Measurements from ENCODE around the gene MAPK1.
"Not testable (repeated sequence)": the region's sequence is repeated elsewhere in the genome, so short reads cannot be mapped to it uniquely, and the experiment has no call there.

The MAPK1 gene

DNA sequence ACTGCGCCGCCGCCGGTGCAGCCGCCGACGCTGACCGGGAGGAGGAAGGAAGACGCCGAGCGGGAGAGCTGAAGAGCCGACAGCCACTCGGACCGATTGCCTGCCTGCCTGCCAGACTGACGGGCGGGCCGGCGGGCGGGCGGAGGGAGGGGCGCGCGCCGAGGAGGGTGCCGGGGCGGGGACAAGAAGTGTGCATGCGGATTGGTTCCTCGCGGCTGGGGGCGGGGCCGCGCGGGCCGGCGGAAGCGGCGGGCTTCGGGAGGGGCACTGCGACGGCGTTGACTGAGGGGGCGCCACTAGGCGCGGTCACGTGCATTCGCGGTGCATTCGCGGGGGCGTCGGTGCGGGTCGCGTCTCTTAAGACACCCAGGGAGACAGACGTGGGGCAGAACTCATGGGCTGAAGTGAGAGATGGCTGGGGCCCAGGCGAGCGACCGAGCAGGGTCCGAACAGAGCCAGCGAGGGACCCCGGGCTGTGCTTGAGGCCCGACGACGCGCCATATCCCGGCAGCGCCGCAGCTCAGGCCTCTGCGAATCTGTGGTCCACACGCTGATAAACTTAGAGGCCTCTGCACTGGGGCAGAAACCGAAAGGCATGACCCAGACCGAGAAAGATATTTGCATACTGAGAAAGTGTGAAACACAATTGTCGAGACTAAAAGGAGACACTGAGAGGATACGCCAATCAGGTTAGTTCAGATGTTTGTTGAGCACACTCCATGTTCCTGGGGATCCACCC lies at the start of gene MAPK1:
MAPK1 (minus strand) TSS at position 118 of the 739 bp plus-strand sequence. CDS start 205 bp downstream, outside the sequence.
- peak; percentile 37 for DNase-seq

DNA sequence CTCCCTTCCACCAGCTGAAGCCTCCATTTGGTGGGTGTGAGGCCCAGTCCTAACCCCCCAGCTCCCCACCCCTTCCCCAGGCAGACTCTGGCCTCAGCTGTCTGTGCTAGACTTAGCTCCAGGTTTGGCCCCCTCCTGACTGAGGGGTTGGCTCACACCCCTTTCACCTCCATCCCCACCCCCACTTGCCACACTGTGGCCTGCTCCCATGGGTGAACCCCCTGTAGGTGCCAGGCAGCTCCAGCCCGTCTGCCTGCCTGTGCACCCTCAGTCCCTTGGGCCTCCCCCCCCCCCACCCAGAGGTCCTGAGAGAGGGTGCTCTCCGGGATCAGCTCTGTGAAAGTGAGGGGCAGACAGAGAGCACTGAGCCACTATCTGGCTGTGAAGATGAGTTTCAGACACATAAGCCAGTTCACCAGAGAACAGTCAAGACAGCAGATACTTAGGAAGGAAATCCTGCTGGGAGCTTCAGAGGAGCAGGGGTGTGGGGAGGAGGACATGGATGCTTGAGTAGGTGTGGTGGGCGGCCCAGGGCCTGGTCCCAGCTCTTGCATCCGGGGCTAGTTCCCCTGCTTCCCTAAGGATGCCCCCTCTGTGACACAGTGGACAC lies 49.0 kb upstream of the MAPK1 start:
- no peak for DNase-seq

DNA sequence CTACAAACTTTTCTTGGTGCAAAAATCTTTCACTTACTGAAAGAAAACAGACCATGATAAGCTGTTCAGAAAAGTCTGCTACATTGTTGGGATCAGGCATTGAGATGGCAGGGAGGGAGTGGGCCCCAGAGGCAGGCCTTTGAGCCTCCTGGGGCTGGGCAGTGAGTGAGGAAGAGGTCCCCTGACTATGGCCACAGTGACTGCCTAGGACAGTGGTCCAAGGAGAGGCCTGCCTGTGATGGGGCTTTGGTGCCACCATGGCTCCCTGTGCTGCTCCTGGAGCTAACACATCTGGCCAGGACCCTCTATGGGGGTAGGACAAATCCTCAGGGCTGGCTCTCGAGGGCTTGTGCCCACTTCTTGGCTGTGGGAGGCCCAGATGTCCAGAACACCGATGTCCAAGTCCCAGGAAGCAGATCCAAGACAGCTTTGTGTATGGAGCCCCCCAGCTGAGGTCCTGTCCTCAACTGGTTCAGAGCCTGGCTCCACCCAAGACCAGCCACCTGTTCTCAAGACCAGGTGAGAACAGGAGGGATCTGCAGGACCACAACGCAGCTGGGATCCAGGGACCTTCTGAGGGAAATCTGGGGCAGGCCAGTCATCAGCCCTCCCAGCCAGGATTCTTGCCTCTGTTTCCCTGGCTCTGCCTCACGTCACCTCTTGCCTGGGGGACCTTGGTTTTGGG lies 48.3 kb upstream of the MAPK1 start:
- DNase-seq: no peak

DNA sequence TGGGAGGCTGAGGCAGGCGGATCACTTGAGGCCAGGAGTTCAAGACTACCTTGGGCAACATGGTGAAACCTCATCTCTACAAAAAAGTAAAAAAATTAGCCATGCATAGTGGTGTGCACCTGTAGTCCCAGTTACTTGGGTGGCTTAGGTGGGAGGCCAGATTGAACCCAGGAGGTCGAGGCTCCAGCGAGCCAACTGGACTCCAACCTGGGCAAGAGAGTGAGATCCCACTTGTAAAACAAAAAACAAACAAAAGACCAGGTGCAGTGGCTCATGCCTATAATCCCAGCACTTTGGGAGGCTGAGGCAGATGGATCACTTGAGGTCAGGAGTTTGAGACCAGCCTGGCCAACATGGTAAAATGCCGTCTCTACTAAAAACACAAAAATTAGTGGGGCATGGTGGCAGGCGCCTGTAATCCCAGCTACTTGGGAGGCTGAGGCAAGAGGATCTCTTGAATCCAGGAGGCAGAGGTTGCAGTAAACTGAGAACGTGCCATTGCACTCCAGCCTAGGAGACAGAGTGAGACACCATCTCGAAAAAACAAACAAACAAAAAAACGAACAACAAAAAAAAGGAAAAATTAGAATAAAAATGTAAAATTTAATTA lies 46.7 kb upstream of the MAPK1 start:
- DNase-seq: not testable (repeated sequence)

DNA sequence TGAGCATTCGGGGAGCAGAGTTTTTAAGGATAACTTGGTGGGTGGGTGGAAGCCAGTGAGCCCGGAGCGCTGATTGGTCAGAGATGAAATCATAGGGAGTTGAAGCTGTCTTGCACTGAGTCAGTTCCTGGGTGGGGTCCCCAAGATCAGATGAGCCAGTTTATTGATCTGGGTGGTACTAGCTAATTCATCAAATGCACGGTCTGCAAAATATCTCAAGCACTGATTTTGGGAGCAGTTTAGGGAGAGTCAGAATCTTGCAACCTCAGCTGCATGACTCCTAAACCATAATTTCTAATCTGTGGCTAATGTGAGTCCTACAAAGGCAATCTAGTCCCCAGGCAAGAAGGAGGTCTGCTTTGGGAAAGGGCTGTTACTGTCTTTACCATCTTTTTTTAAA lies 42.9 kb upstream of the MAPK1 start:
- DNase-seq: not testable (repeated sequence)

DNA sequence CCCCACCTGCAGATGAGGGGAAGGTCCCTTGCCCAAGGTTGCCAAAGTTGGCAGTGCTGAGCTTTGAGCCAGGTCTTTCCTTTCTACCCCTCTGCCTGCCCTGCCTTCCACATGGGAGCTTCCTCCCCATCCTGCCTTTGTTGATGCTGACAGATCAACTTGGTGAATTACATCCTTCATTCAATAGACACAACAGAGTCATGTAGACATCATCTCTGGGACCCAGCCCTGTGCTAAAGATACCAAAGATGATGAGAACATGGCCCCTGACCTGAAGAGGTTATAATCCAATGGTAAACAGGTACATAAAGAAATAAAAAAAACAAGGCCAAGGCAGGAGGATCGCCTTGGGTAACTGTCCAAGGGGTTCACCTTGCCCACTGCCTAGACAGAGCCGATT lies 42.4 kb upstream of the MAPK1 start:
- no peak for DNase-seq

DNA sequence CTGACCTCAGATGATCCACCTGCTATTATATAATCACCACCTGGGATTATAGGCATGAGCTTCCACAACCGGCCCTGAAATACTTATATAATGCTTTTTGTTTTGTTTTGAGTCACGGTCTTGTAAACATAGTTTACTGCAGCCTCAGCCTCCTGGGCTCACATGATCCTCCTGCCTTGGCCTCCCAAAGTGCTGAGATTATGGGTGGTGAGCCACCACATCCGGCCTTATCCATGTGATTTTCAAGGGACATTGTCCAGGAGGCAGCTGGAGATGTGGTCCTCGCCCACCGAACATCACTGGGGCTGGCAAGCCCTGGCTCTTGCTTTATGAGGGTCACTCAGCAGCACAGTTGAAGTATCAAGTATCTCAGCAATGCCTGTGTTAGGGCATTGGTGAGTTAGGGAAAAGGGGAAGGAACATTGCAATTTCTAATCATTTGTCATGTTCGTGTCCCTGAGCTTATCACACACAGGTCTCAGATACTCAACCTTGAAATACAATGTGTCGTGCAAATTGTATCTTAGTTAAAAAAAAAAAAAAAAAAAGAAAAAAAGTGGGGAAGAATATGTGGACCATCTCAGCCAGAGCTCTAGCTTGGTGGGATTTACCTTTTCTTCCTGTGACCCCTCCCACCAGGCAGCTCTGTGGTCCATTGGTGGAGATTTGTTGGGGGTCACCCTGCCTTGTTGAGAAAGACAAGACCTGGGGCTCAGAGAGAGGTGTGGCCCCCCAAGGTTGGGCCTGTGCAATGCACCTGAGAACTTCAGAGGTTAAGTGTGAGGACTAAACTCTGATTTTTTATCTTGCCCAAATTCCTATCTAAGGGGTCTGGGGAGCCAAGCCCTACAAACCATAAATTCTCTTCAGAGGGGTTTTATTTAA lies 40.4 kb upstream of the MAPK1 start:
- no peak for DNase-seq

DNA sequence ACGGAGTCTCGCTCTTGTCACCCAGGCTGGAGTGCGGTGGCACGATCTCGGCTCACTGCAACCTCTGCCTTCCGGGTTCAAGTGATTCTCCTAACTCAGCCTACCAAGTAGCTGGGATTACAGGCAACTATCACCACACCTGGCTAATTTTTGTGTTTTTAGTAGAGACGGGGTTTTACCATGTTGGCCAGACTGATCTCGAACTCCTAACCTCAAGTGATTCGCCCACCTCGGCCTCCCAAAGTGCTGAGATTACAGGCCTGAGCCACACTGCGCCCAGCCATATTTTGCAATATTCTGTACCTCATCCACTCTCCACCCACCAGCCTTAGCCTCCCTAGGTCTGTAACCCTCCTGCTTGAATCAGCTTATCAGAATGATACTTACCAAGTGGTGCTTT lies 37.8 kb upstream of the MAPK1 start:
- DNase-seq: not testable (repeated sequence)

DNA sequence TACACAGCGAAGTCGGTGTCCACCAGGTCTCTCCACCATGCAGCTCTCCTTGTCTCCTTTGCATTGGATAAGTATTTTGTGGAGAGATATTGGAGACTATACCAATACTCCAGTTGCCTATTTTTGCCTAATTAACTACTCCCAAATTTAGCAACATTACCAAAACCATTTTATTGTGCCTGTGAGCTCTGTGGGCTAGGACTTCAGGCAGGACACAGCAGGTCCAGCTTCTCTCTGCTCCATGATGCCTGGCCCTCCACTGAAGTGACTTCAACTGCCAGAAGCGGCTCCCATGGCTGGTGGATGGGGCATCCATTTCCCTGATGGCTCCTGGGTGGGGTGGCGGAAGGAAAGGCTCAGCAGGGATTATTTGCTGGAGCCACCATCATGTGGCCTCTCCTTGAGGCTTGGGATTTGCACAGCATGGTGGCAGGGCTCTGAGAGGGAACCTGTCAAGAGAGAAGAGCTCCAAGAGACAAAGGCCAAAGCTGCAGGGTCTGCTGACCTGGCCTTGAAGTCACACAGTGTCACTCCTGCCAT lies 36.9 kb upstream of the MAPK1 start:
- DNase-seq: no peak

DNA sequence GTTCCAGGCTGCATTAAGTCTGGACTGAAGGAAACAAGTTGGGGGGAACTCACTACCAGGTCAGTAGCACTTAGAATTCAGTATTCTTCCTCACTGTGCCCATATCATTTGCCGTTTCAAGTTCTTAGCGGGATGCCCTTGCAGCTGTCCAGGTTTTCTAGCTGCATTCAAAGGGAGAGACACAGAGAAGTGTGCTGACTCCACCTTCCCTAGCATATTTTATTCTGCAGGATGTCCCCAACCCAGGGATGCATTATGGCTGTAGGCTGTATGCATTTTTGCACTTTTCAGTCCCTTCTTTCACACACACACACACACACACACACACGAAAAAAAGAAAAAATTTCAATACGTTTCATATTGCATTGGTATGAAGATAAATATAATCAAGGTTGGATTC lies 35.8 kb upstream of the MAPK1 start:
- no peak for DNase-seq

DNA sequence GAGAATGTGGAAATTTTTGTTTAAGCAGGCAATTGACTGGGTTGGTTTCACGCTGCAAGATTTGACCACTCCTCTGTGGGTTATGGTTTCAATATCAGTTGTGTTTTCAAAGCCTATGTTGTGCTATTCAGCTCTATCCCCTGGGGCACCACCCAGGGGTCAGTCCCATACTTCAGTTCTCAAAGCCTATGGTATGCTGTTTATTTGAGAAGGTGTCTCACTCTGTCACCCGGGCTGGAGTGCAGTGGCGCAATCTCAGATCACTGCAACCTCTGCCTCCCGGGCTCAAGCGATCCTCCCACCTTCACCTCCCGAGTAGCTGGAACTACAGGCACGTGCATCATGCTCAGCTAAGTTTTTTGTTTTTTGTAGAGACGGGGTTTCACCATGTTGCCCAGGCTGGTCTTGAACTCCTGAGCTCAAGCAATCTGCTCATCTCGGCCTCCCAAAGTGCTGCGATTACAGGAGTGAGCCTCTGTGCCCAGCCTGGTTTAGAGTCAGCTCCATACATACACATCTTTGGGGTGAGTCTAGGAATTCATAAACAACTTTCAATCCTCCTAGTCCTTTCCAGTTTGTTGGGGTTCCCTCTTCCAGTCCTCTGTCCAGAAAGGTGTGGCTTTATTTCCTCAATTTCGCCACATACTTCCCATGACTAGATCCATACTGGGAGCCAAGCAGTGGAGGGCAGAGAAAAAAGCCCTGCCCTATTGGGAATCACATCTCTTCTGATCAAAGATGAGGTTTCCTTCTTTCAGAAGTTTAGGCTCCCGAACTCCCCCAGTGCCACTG lies 35.0 kb upstream of the MAPK1 start:
- DNase-seq: no peak

DNA sequence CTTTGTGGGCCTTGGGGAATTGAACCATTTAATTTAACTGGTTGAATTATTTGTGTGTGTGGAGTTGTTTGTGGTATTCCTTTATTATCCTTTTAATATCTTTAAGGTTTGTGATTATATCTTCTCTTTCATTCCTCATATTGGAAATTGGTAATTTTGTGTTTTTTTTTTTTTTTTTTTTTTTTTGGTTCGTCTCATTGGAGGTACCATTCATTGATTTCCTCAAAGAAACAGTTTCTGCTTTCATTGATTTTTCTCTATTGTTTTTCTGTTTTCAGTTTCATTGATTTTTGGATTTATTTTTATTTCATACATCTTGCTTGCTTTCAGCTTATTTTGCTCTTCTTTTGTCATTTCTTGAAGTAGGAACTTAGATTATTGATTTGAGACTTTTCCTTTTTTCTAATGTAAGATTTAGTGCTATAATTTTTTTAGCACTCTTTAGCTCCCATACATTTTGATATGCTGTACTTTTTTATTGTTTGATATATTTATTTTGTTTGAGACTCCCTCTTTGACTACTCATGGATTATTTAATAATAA lies 31.0 kb upstream of the MAPK1 start:
- DNase-seq: no peak

DNA sequence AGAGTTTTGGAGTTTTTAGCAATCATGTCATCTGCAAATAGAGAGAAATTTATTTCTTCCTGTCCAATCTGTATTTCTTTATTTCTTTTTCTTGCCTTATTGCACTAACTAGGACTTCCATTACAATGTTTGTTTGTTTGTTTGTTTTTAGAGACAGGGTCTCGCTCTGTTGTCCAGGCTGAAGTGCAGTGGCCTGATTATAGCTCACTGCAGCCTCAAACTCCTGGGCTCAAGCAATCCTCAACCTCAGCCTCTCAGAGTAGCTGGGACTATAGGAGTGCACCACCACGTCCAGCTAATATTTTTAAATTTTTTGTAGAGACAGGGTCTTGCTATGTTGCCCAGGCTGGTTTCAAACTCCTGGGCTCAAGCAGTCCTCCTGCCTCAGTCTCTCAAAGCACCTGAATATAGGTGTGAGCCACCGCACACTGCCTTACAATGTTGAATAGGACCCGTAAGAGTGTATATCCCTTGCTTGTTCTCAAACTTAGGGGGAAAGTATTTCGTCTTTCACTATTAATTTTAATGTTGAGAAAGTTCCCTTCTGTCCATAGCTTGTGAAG lies 29.6 kb upstream of the MAPK1 start:
- no peak for DNase-seq

DNA sequence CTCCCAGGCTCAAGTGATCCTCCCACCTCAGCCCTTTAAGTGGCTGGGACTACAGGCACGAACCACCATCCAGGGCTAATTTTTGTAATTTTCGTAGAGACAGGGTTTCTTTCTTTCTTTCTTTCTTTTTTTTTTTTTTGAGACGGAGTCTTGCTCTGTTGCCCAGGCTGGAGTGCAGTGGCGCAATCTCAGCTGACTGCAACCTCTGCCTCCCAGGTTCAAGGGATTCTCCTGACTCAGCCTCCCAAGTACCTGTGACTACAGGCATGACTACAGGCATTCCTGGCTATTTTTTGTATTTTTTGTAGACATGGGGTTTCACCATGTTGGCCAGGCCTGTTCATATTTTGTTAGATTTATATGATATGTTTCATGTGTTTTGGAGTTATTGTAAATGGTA lies 28.8 kb upstream of the MAPK1 start:
- not testable (repeated sequence) for DNase-seq

DNA sequence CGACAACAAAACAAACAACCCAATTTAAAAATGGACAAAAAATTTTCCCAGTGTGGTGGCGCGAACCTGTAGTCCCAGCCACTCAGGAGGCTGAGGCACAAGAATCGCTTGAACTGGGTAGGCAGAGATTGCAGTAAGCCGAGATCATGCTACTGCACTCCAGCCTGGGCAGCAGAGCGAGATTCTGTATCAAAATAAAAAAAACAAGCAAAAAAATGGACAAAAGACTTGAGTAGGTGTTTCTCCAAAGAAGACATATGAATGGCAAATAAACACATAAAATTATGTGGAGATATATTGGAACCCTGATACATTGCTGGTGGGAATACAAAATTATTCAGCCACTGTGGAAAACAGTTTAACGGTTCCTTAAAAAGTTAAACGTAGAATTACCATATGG lies 27.4 kb upstream of the MAPK1 start:
- DNase-seq: no peak

DNA sequence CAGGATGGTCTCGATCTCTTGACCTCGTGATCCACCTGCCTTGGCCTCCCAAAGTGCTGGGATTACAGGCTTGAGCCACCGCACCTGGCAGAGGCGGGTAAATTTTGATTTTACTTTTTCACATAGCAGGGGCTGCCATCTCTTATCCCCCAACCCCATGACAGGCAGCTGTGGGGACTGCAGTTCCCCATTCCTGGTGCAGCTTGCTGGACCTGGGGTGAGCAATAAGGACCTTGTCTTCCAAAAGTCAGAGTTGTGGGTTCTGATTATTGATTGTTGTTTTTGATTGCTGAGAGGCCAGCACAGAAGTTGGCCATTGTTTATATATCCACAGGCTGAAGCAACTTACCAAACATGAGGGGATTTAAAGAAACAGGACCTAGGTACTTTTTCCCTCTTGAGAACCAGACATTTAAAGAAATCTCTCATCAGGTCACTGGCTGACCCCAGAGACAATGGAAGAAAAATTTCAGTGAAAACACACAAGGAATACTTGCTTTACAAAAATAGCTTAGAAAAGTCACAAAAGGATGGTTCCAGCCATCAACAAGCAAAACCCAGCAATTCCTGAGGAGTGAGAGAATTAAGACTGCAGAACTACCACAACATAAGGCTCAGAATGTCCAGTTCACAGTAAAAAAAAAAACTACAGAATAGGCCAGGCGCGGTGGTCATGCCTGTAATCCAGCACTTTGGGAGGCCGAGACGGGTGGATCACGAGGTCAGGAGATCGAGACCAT lies 22.0 kb upstream of the MAPK1 start:
- DNase-seq: no peak

DNA sequence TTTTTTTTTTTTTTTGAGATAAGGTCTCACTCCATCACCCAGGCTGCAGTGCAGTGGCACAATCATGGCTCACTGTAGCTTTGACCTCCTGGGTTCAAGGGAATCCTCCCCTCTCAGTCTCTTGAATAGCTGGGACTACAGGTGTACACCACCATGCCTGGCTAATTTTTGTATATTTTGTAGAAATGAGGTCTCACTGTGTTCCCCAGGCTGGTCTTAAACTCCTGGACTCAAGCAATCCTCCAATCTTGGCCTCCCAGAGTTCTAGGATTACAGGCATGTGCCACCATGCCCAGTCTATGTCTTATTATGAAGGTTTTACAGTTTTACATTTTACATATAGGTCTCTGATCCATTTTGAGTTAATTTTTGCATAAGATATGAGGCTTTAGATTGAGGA lies 20.4 kb upstream of the MAPK1 start:
- no peak for DNase-seq

DNA sequence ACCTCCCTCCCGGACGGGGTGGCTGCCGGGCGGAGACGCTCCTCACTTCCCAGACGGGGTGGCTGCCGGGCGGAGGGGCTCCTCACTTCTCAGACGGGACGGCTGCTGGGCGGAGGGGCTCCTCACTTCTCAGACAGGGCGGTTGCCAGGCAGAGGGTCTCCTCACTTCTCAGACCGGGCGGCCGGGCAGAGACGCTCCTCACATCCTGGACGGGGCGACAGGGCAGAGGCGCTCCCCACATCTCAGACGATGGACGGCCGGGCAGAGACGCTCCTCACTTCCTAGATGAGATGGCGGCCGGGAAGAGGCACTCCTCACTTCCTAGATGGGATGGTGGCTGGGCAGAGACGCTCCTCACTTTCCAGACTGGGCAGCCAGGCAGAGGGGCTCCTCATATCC lies 16.5 kb upstream of the MAPK1 start:
- not testable (repeated sequence) for DNase-seq

DNA sequence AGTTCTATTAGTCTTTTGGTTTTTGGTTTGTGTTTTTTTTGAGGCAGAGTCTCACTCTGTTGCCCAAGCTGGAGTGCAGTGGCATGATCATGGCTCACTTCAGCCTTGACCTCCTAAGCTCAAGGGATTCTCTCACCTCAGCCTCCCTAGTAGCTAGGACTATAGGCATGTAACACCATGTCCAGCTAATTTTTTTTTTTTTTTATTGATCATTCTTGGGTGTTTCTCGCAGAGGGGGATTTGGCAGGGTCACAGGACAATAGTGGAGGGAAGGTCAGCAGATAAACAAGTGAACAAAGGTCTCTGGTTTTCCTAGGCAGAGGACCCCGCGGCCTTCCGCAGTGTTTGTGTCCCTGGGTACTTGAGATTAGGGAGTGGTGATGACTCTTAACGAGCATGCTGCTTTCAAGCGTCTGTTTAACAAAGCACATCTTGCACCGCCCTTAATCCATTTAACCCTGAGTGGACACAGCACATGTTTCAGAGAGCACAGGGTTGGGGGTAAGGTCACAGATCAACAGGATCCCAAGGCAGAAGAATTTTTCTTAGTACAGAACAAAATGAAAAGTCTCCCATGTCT lies 15.4 kb upstream of the MAPK1 start:
- DNase-seq: not testable (repeated sequence)
